NAMALWA (cell line): Measurements from ENCODE around the gene KLK8.
"Not testable (repeated sequence)": the region's sequence is repeated elsewhere in the genome, so short reads cannot be mapped to it uniquely, and the experiment has no call there.

Experiments
- DNase-seq: peaks from one replicate; pipeline ENCODE4 v3.0.0-alpha.2; 2015; ENCODE audit warnings: low spot score

KLK8 gene

DNA sequence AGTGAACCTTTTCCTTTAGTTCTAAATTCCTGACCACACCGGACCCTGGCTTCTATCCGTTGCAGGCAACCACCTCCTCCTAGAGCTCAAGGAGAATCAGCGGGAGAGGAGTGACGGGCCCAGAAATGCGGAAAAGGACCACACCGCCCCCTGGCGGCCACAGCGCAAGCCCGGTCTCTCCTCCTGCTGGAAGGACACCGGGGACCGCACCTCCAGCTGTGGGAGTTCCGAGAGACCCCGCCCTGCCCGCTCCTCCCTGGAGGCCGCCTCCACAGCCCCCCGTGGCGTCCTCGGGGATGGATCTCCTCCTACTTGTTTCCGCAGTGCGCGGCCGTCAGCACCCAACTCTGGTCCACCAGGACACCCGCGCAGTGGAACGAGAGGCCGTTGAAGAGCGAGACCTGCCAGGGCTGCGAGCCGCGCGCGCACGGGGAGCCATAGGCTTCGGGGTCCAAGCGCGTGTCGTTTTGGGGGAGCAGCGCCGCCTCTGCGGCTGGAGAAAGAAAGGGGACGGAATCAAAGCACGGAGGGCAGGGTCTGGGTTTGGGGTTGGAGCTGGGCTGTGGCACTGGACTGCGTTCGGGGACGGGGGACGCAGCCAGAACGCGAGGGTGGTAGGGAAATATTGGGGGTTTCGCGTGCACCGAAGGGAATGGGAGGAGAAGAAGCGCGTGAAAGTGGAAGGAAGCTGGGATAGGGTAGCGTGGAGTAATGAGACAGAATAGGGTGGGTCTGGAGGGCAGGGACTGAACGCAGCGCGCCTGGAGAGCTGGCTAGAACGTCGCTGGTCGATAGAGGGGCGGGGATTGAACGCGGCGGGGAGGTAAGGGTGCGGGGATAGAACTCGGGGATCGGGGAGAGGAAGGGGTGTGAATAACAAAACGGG is 15.6 kb upstream of the KLK8 start:
- no peak for DNase-seq

DNA sequence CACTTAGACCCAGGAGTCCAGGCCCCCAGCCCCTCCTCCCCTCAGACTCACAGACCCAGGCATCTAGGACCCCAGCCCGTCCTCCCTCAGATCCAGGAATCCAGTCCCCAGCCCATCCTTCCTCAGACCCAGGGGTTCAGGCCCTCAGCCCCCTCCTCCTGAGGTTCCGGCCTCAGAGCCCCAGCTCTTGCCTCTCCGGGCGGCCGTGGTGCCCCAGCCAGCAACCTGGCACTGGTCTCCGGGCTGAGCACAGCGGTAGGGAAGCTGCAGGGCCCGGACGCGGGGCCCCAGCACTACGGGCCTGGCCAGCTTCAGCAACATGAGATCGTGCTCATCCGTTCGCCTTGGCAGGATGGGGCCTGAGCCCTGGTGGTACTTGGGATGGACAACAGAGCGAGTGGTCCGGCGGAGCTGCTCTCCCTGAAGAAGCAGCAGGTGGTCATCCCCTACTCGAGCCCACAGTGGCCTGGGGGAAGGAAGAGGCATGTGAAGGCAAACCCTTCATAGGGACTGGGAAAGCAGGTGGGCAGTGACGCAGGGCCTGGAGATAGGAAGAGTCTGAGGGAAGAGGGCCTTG is 14.4 kb upstream of the KLK8 start:
- no peak for DNase-seq

DNA sequence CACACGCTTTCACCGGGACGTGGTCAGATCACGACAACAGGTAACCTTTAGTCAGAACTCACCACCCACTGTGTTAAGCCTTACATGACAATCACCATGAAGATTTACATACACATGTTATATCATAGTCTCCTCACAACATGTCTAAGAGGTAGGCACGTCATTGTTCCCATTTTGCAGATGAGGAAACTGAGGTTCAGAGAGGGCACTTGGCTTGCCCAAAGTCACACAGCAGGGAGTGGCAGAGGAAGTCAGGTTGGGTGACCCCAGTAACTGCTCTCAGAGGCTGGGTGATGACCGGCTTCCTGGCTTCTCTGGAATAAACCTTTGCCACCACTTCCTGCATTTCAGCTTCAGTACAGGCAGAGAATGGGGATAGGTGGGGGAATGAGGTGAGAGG is 12.8 kb upstream of the KLK8 start:
- DNase-seq: no peak

DNA sequence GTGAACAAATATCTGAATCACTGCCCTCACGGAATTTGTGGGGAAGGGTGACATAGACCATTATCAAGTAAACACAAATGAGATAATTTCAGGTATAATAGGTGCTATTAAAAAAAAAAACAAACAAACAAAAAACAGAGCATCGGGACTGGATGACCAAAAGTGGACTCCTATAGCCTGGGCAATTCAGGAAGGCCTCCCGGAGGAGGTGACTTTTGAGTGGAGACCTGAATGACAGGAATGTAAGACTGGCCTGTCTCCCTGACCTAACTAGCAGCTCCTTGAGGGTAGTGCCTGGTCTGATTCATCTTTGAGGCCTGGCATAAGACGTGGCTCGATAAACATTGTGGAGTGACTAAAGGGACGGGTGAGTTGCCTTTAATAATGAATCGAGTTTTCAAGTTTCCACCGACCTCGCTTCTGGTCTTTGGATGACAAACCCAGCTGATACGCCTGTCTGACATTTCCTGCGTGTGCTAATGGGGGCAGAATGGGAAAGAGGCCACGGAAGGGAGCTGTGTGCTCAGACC is 11.3 kb upstream of the KLK8 start:
- DNase-seq: no peak

DNA sequence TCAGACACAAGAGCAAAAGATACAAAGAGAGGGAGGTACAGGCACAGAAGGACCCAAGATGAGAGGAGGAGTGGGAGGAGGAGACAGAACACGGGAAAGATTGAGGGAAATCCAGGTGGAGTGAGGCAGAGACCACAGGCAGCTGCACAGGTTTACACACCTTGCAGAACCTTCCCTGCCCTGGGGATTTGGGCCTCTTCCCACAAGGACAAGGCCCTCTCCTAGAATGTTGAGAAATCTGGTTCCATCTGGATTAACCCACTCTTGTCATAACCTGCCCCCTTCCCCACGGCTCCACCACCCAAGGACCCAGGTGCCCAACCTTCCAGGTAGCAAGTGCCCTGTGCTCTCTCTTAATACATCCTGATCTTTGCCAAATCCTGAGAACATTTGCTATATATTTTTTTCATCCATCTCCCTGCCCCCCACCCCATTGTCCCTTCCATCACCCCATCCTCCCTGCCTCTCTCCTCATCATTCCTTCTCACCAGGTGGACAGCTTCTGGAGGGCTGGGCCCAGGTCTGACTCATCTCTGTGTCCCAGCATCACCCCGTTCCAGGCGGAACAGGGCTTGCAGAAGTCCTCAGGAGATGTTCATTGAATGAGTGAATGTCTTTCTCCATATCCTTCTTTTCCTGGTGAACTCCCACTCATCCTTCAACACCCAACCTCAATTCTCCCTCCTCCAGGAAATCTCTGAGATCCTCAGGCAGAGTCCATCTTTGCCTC is 8.8 kb upstream of the KLK8 start:
- DNase-seq: no peak

DNA sequence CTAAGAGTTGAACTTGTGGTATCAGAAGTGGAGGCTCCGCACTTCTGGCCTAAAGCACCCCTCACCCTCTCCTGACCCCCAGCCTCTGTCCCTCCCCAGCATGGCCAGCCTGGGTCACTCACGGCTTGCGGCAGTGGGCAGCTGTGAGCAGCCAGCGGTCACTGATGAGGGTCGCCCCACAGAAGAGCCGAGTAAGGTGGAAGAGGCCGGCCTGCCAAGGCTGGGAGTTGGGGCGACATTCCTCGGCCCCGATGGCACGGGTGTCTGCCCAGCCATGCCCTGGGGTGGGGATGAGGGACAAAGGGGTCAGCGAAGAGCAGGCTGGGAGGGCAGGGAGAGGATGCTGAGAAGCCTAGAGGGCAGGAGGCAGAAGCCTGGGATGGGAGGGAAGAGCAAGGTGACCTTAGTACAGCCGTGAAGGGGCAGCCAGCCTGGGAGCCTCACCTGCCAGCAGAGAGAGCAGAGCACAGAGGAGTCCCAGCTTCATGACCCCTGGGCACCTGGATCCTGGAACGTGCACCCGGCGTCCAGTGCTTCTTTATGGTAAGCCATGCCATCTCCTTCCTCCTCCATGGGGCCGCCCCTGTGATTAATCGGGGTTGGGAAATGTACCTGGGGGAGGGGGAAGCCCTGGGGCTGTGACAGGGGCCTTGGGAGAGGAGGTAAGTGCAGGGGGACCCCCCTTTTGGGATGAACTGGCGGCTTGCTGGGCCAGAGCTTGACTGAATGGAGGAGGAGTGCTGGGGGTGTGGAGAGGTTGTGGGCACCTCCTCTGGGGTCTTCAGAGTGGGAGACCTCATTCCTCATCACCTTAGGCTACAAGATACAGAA is 7.9 kb upstream of the KLK8 start:
- no peak for DNase-seq

DNA sequence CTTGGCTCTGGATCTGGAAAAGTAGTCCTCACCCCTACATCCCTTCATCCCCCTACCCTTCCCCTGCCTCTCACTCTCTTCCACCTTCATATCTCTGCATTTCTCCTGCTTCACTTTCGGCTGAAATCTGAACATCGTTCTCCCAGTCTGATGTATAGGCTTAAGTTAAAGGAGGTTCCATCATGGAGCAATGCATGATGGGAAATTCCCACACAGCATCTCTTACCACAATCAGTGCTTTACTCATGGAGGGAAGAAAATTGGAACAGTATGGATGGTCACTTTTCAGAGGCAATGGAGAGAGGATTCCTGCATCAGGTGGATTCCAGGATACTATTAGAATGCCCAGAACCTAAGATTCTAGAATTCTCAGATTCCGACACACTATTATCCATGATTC is 6.1 kb upstream of the KLK8 start:
- DNase-seq: no peak

DNA sequence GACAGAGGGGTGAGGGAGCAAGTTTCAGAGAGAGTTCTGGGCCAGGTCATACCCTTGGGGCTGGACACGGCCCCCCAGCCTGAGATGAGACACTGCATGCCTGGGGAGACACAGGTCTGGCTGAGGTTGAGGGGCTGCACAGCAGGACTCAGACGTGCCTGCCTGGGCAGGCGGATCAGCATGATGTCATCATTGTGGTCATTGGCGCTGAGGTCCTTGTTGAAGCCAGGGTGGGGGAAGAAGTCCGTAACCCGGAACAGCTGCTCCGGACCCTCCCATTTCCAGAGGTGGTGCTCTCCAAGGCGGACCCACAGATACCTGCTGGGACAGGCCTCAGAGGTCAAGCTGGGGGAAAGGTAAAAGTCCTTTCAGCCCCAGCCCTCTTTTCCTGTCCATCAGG is 5.0 kb upstream of the KLK8 start:
- DNase-seq: no peak

DNA sequence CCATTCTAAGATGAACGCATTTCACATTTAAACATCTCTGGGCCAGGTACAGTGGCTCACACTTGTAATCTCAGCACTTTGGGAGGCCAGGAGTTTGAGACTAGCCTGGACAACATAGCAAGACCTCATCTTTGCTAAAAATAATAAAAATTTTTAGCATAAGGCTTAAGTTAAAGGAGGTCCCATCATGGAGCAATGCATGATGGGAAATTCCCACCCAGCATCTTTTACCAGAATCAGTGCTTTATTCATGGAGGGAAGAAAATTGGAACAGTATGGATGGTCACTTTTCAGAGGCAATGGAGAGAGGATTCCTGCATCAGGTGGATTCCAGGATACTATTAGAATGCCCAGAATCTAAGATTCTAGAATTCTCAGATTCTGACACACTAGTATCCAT is 3.8 kb upstream of the KLK8 start:
- no peak for DNase-seq

DNA sequence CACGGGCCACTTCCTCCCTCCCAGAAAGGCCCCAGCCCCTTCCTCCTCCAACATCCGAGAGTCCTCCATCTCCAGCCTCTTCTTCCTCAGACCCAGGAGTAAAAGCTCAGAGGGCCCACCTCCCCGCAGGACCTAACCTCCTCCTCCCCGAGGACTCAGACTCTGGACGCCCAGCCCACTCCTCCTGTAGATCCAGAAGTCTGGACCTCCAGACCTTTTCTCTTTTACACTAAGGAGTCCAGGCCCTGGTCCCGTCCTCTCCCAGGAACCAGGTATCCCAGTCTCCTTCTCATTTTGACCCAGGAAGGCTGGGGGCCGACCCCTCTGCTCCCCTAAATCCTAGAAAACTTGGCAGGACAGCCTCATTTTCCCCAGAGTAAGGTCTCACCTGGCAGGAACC is 1.9 kb upstream of the KLK8 start:
- DNase-seq: no peak

DNA sequence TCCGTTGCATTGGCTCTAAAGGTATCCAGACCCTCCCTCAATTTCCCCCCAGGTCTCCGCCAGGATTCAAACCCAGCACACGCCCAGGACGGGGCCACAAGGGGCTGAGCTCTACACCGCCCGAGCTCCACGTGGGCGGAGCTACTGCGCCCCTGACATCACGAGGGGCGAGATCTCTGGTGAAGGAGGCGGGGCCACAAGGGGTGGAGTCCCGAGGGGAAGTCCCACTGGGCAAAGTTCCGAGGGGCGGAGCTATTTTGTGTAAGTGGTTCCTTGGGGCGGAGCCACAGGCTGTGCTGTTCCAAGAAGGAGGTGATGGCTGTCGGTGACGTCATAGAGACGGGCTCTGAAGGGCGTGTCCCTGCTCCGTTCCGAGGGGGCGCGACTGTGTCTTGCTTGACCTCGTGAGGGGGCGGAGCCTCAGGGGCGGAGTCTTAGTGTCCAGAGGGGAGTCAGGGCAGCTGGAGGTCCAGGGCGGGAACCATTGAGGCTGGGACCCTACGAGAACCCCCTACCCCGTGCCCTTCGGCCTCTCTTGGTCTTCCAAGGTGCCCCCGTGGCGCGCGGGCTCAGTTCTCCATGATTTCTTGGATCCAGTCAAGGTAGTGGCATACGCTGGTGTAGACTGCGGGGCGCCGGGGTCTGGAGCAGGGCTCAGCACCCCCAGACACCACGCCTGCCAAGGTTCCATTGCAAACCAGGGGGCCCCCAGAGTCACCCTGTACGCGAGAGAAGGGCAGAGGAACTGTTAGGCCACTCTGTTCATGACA is 1.3 kb upstream of the KLK8 start:
- DNase-seq: peak; percentile 70

DNA sequence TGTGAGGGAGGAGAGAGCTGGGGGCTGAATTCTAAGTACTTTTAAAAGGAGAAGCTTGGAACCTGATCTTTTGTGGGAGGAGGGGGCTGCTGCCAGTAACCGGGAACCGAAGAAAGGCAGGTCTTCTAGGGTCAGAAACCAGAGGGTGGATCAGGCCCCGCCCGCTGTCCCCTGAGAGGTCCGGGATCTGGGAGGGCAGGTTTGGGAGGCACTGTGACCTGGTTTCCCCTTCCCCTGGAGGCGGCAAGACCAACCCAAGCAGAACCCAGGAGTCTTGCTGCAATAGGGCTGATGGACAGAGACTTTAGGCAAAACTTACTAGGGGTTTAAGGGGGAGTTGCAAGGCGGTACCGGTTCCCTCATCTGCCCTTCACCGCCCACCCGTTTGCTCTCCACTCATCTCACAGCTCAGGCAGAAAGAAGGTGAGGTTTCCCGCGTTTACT is 707 bp upstream of the KLK8 start:
- no peak for DNase-seq

DNA sequence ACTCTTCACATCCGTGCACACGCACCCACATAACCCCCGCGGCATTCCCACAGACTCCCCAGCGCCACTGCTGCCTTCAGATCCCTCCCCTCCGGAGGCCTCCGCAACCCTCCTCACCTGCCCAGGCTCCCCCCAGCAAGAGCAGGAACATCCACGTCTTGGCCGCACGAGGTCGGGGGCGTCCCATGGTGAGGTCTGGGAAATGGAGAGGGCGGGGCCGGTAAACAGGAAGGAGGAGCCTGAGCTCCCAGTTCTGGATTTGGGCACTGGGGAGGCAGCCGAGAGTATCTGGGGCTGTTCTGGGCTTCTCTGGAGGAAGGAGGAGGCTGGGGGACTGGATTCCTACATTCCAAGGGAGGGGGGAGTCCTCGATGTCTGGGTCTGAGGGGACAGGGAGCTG is 423 bp downstream of the KLK8 start:
- DNase-seq: no peak

DNA sequence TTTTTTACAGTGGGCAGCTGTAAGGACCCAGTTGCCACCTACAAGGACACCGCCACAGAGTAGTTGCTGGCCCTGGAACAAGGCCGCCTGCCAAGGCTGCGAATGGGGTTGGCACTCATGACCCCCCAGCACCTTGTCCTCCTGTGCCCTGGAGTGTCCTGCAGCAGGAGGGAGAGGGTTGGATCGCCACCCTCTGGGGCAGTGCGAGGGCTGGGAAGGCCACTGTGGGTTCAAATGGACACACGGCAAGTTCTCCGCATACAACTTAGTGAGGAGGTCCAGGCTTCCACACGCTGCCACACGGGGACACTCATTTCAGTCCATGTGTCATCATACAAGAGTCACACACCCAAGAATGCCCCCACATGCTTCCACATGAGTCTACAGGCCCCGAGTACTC is 978 bp downstream of the KLK8 start:
- DNase-seq: no peak

DNA sequence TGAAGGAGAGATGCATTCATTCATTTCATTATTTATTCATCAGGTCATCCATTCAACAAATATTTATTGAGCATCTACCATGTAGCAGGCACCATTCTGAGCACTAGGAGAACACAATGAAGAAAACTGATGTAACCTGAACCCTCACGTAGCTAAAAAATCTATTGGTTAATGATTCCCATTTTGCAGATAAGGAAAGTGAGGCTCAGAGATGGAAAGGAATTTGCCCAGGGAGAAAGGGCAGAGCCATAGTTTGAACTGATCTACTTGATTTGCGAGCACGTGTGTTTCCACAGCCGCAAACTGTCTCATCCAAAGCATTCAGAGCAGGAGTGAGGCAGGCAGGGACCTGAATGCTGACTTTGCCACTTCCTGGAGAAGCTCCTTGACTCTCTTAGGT is 2.7 kb downstream of the KLK8 start:
- DNase-seq: no peak

DNA sequence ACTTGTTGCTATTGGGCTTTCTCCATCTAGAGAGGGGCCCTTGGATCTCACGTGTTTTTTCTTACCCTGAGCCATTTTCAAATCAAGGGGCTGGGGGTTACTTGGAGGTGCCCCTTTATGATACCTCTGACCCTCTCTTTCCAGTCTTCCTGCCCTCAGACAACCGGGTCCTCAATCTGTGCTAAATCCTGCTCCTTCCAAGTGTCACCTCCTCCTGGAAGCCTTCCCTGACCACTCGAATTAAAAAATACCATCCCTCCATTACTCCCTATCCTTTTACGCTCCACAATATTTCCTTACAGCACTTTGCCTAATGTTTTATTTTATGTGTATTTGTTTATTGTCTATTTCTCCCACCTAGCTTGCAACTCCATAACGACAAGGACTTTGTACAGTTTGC is 3.3 kb downstream of the KLK8 start:
- DNase-seq: no peak

DNA sequence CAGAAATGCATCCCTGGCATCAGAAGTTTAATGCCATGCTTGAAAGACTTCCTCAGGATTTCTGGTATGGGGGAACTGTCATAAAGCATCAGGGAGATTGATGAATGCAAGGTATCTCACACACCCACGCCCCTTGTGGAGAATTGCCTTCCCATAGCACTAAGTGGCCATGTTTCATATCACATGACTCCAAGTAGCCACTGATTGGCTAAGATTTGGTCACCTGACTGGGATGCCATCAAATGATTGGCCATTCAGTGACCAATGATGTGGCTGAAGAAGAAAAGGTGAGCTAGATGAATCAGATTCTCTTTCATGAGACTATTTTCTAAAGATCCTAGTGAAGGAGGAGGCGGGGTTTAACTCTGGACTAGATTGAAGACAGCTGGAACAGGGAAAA is 7.3 kb downstream of the KLK8 start:
- DNase-seq: peak; percentile 94

DNA sequence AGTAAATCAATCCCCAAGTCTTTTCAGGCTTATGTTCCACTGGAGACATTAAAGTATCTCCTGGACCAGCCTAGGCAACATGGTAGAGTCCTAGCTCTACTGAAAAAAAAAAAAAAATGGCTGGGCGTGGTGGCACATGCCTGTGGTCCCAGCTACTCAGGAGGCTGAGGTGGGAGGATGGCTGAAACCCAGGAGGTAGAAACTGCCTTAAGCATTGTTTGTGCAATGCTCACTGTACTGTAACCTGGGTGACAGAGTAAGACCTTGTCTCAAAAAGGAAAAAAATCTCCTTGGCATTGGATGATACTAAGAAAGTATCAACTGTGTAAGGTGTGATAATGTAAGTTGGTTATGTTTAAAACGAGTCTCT is 8.8 kb downstream of the KLK8 start:
- no peak for DNase-seq

DNA sequence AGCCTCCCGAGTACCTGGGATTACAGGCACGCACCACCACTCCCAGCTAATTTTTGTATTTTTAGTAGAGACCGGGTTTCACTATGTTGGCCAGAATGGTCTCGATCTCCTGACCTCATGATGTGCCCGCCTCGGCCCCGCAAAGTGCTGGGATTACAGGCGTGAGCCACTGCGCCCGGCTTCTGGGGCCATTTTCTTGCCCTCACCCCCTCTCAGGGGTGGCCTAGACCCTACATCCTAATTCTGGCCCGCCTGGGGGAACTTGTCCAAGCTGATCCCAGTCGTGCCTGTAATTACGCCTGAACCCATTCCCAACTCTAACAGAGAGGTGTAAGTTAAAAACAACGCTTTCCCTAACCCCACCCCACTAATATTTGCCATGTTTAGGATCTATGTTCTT is 17.0 kb downstream of the KLK8 start:
- not testable (repeated sequence) for DNase-seq

DNA sequence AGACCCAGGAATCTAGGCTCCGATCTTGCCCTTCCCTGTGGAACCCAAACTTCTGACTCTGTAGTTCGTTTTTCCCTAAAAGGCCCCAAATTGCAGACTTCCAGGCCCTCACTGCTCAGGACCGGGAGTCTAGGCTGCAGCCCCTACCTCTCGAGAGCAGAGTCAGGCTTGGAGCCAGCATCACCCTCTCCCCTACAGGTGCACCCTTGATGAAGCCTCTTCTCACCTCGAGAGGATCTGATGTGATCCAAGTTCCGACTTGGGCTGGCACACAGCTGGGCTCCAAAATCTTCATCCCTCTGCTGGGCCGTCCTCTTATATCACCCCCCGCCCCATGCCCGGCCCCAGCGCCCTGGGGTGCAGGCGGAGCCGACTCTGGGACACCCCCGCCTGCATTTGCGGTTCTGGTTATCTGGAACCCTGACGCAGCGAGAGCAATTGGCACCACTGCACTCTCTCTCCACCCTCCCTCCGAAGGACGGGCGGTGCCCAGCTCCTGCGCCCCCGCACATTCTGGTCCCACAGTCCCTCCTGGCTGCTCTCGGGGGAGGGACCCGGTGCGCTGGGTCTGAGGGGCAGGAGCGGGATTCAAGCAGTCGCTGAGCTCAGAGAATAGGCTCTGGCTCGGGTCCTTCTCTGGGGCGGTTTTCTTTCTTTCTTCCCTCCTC is 17.6 kb downstream of the KLK8 start, which contains the start of gene KLK7:
Gene KLK7 (minus strand): TSS at position 293 of the 668 bp plus-strand sequence. CDS start 1,518 bp downstream, outside the sequence.
- no peak for DNase-seq

DNA sequence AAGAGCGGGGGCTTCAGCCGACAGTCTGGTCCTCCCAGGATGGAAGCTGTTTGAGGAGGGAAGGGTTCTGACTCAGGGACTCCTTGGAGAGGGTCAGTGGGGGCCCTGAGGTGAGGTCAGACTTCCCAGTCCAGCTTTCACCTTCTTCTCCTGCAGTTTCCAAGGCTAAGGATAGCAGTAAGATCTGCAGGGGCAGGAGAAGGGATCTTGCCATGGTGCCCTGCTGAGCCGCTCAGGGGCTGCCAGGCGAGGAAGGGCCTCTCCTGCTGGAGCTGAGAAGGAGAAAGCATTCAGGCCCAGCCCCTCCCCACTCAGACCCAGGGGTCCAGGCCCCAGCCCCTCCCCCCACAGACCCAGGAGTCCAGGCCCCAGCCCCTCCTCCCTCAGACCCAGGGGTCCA is 19.2 kb downstream of the KLK8 start:
- no peak for DNase-seq
